ENCODE results near the gene CRYAA. TPM values are rescaled to one million over a fixed set of nuclear protein-coding genes. Genes with fewer than 3 reads are reported as not detected.
A peak's percentile ranks its signal among the peaks of the same experiment; 100 is the strongest.

CRYAA gene
- total and polyA plus RNA-seq, 5 donors, result not detected

- Histone ChIP-seq H3K4me3 (ENCODE audit: low read length) (no peak overlapping the region), H3K27ac (ENCODE audit: low read length) (no peak overlapping the region), H3K27me3 (ENCODE audit: control insufficient read depth, insufficient read depth) (no peaks in the 10 kb centered on the region), H3K9me3 (ENCODE audit: control insufficient read depth, low read length) (no peaks in the 10 kb centered on the region), H3K4me1 (ENCODE audit: control insufficient read depth, insufficient read depth, low read length) (peaks cover 3% of the 10 kb centered on the region)
- ATAC-seq, result no peak
- DNase-seq, result peak in 2 of 3 donors; percentile 2 to 13
- intact Hi-C loops (cut with DNase I), result no loop called here
- WGBS, result 93% methylated on average over 7 of the region's 7 CpGs
Measured at GRCh38 chr21:43191971-43192370, 23.2 kb downstream of the CRYAA start.

GRCh38 chr21:43192501-43193081, 23.8 kb downstream of the CRYAA start:
- intact Hi-C loops (cut with DNase I), result no loop called here
- Histone ChIP-seq H3K27me3 (ENCODE audit: control insufficient read depth, insufficient read depth) (no peaks in the 10 kb centered on the region), H3K4me1 (ENCODE audit: control insufficient read depth, insufficient read depth, low read length) (peaks cover 3% of the 10 kb centered on the region), H3K27ac (ENCODE audit: low read length) (no peak overlapping the region), H3K4me3 (ENCODE audit: low read length) (no peak overlapping the region), H3K9me3 (ENCODE audit: control insufficient read depth, low read length) (no peaks in the 10 kb centered on the region)
- WGBS, result 91% methylated on average over 8 of the region's 8 CpGs
- ATAC-seq, result no peak
- DNase-seq, result peak in 2 of 3 donors; percentile 27 to 32

GRCh38 chr21:43193088-43193650, 24.4 kb downstream of the CRYAA start:
- ATAC-seq (no peak), DNase-seq (no peak)
- no peaks in the 10 kb centered on the region for H3K27me3 ChIP-seq (ENCODE audit: control insufficient read depth, insufficient read depth)
- H3K9me3 ChIP-seq (ENCODE audit: control insufficient read depth, low read length), result no peaks in the 10 kb centered on the region
- peaks cover 3% of the 10 kb centered on the region for H3K4me1 ChIP-seq (ENCODE audit: control insufficient read depth, insufficient read depth, low read length)
- intact Hi-C loops (cut with DNase I), result no loop called here
- H3K4me3 ChIP-seq (ENCODE audit: low read length), result no peak overlapping the region
- no peak overlapping the region for H3K27ac ChIP-seq (ENCODE audit: low read length)
- WGBS, result 96% methylated on average over 10 of the region's 11 CpGs

- ATAC-seq (peak; percentile 58 to 66), DNase-seq (peak; percentile 57 to 78 (median 63))
- no peaks in the 10 kb centered on the region for H3K27me3 ChIP-seq (ENCODE audit: control insufficient read depth, insufficient read depth)
- 68% methylated on average over 19 of the region's 19 CpGs for WGBS
- H3K4me1 ChIP-seq (ENCODE audit: control insufficient read depth, insufficient read depth, low read length), result peaks cover 3% of the 10 kb centered on the region
- no peaks in the 10 kb centered on the region for H3K9me3 ChIP-seq (ENCODE audit: control insufficient read depth, low read length)
- no peak overlapping the region for H3K27ac ChIP-seq (ENCODE audit: low read length)
- intact Hi-C loops (cut with DNase I), result no loop called here
- H3K4me3 ChIP-seq (ENCODE audit: low read length), result no peak overlapping the region
Measured at GRCh38 chr21:43193651-43194302, 25.0 kb downstream of the CRYAA start.

- ATAC-seq (no peak), DNase-seq (peak in 2 of 3 donors; percentile 21 to 38)
- Histone ChIP-seq H3K4me3 (ENCODE audit: low read length) (no peak overlapping the region), H3K27ac (ENCODE audit: low read length) (no peak overlapping the region), H3K4me1 (ENCODE audit: control insufficient read depth, insufficient read depth, low read length) (peaks cover 3% of the 10 kb centered on the region), H3K27me3 (ENCODE audit: control insufficient read depth, insufficient read depth) (no peaks in the 10 kb centered on the region), H3K9me3 (ENCODE audit: control insufficient read depth, low read length) (no peaks in the 10 kb centered on the region)
- WGBS, result 65% methylated on average over 23 of the region's 23 CpGs
- intact Hi-C loops (cut with DNase I), result no loop called here
Measured at GRCh38 chr21:43194303-43195120, 25.7 kb downstream of the CRYAA start.

- H3K27me3 ChIP-seq (ENCODE audit: control insufficient read depth, insufficient read depth), result no peaks in the 10 kb centered on the region
- H3K9me3 ChIP-seq (ENCODE audit: control insufficient read depth, low read length), result no peaks in the 10 kb centered on the region
- 51% methylated on average over 32 of the region's 32 CpGs for whole genome bisulfite sequencing
- DNase-seq, result peak; percentile 55 to 75 (median 75)
- no peak overlapping the region for H3K27ac ChIP-seq (ENCODE audit: low read length)
- peak; percentile 32 to 79 for ATAC-seq
- H3K4me3 ChIP-seq (ENCODE audit: low read length), result no peak overlapping the region
- H3K4me1 ChIP-seq (ENCODE audit: control insufficient read depth, insufficient read depth, low read length), result peaks cover 3% of the 10 kb centered on the region
- intact Hi-C loops (cut with DNase I), result no loop called here
Measured at GRCh38 chr21:43195121-43196021, 26.6 kb downstream of the CRYAA start.

- no peaks in the 10 kb centered on the region for H3K27me3 ChIP-seq (ENCODE audit: control insufficient read depth, insufficient read depth)
- H3K9me3 ChIP-seq (ENCODE audit: control insufficient read depth, low read length), result no peaks in the 10 kb centered on the region
- DNase-seq (peak in 2 of 3 donors; percentile 22 to 28), ATAC-seq (no peak)
- H3K4me1 ChIP-seq (ENCODE audit: control insufficient read depth, insufficient read depth, low read length), result peaks cover 3% of the 10 kb centered on the region
- 55% methylated on average over 6 of the region's 6 CpGs for WGBS
- H3K4me3 ChIP-seq (ENCODE audit: low read length), result no peak overlapping the region
- peak overlapping the region; percentile 28 for H3K27ac ChIP-seq (ENCODE audit: low read length)
- intact Hi-C loops (cut with DNase I), result no loop called here
Measured at GRCh38 chr21:43196826-43197225, 28.0 kb downstream of the CRYAA start.

GRCh38 chr21:43198376-43198775, 29.6 kb downstream of the CRYAA start:
- 94% methylated on average over 2 of the region's 2 CpGs for WGBS
- no peak for DNase-seq
- Histone ChIP-seq H3K27ac (ENCODE audit: low read length) (no peak overlapping the region), H3K9me3 (ENCODE audit: control insufficient read depth, low read length) (no peaks in the 10 kb centered on the region), H3K4me1 (ENCODE audit: control insufficient read depth, insufficient read depth, low read length) (peaks cover 3% of the 10 kb centered on the region), H3K27me3 (ENCODE audit: control insufficient read depth, insufficient read depth) (no peaks in the 10 kb centered on the region), H3K4me3 (ENCODE audit: low read length) (no peak overlapping the region)
- intact Hi-C loops (cut with DNase I), result no loop called here
- ATAC-seq, result no peak

- intact Hi-C loops (cut with DNase I), result no loop called here
- Histone ChIP-seq H3K9me3 (ENCODE audit: control insufficient read depth, low read length) (no peaks in the 10 kb centered on the region), H3K4me3 (ENCODE audit: low read length) (no peak overlapping the region), H3K4me1 (ENCODE audit: control insufficient read depth, insufficient read depth, low read length) (no peaks in the 10 kb centered on the region), H3K27ac (ENCODE audit: low read length) (no peak overlapping the region), H3K27me3 (ENCODE audit: control insufficient read depth, insufficient read depth) (no peaks in the 10 kb centered on the region)
- WGBS, result 84% methylated on average over 1 of the region's 1 CpG
- no peak for DNase-seq
- no peak for ATAC-seq
Measured at GRCh38 chr21:43201491-43201890, 32.7 kb downstream of the CRYAA start.

- intact Hi-C loops (cut with DNase I), result no loop called here
- Histone ChIP-seq H3K9me3 (ENCODE audit: control insufficient read depth, low read length) (no peaks in the 10 kb centered on the region), H3K4me1 (ENCODE audit: control insufficient read depth, insufficient read depth, low read length) (no peaks in the 10 kb centered on the region), H3K27ac (ENCODE audit: low read length) (no peak overlapping the region), H3K27me3 (ENCODE audit: control insufficient read depth, insufficient read depth) (no peaks in the 10 kb centered on the region), H3K4me3 (ENCODE audit: low read length) (no peak overlapping the region)
- ATAC-seq, result no peak
- WGBS, result 76% methylated on average over 6 of the region's 6 CpGs
- DNase-seq, result peak in 1 of 3 donors; percentile 6
Measured at GRCh38 chr21:43203591-43203990, 34.8 kb downstream of the CRYAA start.

Data from right cardiac atrium (tissue), 5 donors.